HPDE6-E6E7 (cell line): ENCODE data around the gene CD34.

Experiments used
- DNase-seq: peaks from one replicate; pipeline ENCODE4 v3.0.0; 2011; ENCODE audit warnings: missing footprints; ENCODE audit errors: extremely low spot score

Gene CD34

DNA sequence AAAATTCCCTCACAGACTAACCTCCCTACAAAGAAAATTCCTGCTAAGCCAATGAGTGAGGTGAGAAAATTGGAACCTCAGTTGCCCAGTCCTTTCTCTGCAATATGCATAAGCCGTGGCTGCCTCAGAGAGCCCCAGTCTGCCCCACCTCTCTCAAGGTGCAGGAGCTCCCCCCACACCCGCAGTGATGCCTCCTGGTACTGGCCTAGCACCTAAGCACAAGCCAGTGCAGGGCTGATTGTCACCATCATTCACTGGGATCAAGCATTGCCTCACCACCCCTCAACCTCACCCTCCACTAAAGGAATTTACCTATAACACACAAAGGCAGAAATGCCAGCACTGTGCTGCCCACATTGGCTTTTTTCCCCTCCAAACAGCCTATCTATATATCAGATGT is 56.9 kb downstream of the CD34 start:
- DNase-seq = no peak

DNA sequence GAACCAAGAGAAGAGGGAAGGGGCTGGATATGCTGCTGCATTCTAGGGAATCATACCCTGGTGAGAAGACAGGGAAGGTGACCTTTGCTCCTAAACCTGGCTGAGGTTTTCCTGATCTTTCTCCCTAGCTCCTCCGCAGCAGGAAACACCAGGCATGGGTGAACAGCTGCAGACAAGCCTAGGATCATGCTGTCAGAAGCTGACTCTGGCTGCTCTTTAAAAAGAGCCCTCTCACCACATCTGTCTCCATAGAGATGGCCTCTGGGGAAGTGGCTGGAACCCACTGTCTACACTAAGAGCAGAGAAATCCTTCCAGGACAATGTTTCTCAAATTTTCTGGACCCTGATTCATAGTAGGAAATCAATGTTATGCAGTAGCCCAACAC is 57.6 kb downstream of the CD34 start:
- no peak for DNase-seq

DNA sequence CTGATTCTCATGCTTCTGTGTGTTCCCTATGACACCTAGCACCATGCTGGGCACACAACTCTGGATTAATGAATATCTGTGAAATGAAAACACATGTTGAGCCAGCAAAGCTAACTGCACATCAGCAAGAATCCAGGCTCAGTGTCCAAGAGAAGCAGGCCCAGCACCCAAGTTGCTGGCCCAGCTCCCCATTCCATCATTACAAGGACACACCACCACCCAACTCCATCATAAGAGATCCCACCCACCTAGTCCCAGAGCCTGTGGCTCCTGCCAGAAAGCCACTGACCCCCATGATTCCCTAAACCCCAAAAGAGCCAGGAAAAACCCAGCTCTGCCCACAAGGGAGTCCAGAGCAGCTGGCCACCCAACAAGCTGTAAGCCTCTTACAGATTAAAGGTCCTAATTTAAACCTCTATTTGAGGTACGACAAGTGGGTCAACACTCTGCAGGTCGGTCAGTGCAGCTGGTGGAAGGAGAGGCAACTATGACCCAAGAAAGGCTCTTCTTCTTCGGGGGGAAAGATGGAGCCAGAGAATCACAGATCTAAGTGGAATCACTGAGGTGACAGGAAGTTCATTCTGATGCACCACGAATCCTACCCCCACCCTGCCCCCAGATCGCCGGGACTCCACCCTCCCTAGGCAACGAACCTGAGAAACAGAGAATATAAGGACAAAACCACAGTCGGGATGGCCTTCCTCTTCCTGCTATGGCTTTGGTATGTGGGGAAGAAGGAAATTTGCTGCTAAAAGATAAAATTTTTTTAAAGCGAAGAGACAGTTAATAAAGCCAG is 58.2 kb downstream of the CD34 start:
- DNase-seq = no peak

DNA sequence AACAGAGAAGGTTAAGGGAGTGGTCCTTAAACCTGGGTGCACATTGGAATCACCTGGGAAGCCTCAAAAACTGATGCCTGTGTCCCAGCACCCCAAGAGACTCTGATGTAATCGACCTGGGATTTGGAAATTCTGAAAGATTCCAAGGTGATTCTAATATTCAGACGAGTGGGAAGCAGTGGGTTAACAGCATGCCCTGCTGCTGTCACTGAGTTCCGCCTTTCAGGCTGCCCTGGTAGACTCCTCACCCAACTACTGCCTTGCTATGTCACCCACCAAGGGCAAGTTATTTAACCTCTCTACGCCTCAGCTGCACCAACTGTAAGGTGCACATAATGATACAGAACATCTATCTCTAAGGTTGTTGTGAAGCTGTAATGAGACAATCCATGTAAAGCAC is 59.2 kb downstream of the CD34 start:
- DNase-seq = no peak

DNA sequence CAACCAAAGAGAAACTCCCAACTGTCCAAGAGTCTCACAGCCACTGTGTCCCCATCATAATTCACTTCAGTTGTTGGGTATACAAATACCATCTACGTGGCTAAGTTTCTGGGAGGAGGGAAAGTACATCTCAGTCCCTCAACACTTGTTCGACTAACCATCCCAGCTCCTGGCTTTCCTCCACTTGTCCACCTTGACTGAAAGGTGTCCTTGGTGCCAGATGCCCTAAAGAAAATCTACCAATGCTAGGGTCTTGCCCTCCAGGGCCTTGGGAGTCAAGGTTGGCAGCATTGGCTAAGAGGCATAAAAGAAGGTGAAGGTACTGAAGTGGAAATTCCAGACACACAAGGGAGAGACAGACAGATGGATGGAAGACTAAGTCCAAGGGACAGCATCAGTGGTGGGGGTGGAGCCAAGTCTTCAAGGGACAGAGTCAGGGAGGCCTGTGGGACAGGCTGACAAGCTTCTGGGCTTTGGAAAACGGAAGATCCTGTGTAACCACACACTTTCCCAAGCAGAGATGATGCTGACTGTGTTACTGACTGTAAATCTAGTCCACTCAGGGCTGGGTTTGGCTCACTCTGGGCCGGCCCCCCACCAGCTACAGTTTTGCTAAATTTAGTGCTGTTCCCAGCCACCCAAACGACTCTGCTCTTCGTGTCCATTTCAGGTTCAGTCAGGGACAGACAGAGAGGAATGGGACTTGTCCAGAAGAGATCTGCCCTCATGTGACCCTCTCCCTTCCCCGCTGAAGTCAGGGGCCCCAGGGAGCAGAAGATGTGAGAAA is 60.1 kb downstream of the CD34 start:
- no peak for DNase-seq

DNA sequence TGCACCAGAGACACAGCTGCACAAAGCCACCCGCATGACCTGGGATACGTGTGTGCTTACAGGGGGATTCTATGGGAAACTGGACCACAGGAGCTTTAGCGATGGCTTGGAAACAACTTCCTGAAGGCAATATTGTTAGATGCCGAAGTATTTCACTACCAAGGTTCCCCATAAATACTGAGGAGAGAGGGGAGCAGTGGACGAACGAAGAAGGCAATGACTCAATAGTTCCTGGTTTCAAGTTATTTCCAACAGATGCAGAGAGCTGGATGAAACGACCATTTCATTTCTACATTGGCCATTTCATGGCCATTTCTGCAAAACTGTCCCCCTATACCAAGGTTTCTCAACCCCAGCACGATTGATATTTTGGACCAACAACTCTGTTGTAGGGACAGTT is 61.3 kb downstream of the CD34 start:
- DNase-seq = no peak

DNA sequence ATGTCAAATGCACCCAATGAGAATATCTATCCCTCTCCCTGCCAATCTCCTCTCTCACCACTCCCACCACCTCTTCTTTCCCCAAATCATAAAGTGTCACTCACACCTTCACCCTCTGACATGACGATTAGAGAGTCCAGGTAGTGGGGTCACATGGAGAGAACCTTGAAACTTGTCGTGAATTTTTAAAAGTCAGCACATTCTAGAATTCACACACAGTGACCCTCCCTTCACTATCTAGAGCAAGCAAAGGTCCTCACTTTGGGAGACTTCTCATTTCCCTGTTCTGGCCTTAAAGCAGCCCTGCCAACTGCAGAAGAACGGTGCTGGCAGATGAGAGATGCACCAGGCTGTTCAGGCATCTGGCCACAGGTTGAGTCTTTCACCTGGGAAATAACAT is 61.9 kb downstream of the CD34 start:
- no peak for DNase-seq

DNA sequence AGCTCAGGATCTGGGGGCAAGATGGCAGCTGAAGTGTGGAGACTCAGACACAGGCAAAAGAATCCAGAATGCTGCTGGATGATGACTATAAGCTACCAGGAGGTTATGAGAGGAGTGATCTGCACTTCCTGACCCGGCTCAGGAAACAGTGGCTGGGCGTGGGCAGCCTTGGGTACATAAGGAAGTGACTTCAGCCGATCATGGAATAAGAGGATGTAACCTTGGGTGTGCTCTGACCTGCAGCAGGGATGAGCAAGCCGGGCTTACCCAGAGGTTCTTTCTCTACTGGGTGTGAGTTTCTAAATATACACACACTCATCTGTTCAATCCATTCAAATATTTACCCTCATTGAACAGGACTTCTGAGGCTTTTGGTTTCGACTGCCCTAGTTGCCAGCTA is 62.7 kb downstream of the CD34 start:
- peak; percentile 96 for DNase-seq

DNA sequence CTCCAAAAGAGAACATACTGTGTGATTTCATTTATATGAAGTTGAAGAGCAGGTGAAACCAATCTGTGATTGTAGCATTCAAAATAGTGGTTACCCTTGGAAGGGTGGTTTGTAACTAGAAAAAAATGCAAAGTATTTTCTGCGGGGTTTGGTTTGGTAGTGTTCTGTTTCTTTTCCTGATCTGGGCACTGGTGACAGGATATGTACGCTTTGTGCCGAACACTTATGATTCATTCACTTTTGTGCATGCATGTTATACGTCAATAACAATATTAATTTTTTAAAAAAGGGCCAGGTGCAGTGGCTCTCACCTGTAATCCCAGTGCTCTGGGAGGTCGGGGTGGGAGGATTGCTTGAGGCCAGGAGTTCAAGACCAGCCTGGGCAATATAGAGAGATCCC is 63.8 kb downstream of the CD34 start:
- no peak for DNase-seq

DNA sequence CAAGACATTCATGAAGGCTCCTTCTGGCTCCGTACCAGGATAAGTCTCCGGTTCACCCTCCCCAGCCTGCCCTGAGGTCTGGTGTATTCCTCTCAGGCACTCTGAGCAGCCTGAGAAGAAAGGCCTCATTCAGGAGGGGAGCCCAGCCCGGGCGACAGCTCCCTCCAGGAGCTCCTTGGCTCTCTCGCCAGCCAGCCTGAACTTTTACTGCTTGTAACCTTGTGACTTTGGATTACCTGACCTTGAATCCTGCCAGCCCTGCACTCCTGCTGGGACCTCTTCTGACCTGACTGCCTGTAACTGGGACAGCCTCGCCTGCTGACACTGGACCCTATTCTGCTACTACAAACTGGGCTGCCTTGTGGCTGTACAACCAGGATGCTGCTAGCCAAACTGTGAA is 65.8 kb downstream of the CD34 start:
- no peak for DNase-seq

DNA sequence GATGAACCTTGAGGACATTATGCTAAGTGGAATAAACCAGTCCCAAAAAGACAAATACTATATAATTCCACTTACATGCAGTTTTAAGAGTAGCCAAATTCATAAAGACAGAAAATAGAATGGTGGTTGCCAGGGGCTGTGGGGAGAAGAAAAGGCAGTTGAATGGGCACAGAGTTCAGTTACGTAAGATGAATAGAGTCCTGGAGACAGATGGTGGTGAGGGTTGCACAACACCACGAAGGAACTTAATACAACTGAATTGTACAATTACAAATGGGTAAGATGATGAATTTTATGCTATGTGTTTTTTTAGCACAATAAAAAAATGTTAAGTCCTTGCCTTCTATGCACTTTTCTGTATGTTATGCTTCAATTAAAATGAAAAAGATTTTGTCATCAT is 66.6 kb downstream of the CD34 start:
- DNase-seq = no peak

DNA sequence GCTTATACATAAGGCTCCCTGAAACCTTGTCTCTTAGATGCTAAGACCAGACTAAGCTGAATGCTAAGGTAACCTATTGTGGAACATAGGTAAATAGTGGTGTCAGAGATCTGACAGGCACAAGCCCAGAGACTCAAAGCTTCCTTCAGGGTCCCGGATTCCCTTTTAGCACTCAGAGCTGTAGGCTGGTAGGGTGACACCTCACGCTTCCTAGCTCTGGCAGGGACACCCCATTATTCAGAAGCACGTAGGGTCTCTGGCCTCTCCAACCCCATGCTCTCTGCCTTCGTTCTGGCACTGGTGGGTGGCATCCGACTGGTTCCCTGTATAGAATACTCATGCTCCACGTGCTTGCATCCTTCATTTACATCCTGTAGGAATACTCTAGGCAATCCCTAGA is 68.4 kb downstream of the CD34 start:
- DNase-seq = no peak

DNA sequence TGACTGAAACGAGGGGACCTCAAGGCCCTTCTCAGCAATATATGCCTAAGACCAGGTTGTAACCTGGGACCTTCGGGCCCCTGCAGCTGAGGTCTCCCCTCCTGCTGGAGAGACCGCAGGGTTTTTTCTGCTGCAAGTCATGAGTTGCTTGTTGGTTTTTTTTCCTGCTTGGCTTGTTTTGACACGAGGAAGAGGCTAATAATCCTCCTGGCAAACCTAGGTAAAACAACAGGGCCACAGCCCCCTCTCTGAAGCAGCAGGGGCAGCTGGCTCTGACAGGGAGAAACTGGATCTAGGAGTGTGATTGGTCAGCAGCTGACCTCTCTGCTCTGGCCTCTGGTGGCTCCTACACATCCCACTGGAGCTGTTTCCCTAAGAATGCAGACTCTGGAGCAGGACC is 69.0 kb downstream of the CD34 start:
- no peak for DNase-seq

DNA sequence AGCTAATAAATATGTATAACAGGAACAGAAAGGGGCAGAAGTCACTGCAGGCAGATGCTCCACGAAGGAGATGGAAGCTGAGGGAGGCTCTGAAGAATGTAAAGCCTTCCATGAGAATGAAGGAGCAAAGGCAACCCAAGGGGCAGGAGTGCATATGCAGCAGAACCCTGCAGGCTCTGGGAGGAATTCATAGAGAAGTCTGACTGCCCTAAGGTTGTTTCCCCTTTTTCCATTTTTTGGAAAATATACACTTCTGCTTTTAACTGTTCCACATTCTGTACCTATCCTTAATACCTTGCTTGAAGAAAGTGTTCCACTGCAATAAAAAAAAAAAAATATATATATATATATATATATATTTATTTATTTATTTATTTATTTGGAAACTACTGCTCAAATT is 69.6 kb downstream of the CD34 start:
- no peak for DNase-seq

DNA sequence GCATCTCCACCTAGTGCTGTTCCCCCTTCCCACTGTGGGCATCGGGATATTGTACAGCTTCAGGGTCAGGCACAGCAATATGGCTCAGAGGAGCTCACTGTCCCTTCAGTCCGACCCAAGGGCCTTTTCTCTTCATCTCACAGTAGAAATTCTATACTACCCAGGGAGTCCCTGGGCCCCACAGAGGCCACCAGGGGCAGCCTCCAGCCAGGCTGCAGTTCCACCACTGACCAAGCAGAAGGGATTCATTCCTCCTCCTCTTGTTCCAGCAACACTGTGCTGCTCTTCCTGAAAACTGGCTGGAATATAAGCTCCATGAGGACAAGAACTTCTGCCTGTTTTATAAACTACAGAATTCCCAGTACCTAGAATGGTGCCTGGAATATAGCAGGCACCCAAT is 70.5 kb downstream of the CD34 start:
- no peak for DNase-seq

DNA sequence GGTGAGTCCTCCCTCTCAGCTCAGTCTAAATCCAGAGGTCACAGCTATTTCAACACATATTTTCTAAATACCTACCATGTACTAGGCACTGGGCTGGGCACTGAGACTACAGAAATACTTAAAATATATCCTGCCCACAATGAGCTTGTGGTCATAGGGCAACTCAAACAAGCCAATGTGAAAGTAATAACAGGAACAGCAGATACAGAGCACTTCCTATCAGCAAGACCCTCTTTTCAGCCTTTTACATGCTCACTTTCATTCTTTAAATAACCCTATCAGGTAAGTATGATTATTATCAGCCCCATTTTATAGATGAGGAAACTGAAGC is 71.9 kb downstream of the CD34 start:
- no peak for DNase-seq

DNA sequence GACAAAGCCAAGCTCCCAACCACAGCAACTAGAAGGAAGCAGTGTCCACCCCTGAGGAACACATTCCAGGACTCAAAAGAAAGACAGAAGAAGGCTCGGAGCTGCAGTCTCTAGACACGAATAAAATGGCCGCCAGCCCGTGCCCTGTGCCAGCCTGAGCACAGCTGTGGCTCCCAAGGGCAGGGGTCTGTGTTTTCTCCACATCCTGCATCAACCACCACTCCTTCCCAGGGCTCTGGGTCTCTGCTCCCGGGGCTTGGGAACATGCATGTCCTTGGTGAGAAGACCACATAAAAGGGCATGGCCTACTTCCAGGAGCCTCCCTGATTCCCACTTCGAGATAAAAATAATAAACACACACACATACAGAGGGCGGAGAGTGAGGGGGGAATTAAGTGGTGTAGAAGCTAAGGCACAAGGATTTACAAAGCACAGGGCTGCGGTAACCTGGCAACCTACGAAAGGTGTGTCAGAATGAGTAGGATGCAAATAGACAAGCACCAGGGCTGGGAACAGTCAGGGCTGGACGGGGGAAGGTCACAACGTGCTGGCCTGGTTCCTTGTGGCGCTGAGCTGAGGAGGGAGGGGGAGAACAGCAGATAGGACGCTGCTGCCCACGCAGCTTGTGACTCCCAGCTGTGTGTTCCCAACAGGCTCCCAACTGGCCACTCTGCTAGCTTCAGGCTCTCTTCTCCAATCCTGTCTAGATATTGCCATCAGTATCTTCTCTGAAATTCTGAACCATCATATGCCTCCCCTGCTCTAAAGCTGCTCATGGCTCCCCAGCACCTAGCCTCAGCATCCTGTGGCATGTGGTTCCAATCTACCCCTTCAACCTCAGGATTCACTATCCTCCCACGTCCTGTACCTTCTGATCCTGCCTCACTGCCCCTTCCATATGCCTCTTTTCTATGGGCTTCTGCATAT is 72.5 kb downstream of the CD34 start:
- no peak for DNase-seq

DNA sequence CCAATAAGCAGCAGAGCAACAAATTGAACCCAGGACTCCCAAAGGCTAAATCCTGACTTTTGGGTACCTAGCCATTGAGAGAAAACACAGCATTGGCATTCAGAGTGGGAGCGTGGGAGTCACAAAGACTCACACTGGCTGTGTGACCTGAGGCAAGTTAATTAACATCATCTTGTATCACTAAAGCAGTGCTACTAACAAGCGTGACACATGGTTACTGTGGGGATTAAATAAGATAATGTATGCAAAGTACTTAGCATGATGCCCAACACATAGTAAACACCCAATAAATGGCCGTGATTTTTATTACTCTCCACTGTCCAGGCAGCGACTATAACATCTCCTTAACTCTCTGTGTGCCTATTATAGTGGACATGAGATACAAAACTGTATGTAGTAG is 73.3 kb downstream of the CD34 start:
- DNase-seq = no peak

DNA sequence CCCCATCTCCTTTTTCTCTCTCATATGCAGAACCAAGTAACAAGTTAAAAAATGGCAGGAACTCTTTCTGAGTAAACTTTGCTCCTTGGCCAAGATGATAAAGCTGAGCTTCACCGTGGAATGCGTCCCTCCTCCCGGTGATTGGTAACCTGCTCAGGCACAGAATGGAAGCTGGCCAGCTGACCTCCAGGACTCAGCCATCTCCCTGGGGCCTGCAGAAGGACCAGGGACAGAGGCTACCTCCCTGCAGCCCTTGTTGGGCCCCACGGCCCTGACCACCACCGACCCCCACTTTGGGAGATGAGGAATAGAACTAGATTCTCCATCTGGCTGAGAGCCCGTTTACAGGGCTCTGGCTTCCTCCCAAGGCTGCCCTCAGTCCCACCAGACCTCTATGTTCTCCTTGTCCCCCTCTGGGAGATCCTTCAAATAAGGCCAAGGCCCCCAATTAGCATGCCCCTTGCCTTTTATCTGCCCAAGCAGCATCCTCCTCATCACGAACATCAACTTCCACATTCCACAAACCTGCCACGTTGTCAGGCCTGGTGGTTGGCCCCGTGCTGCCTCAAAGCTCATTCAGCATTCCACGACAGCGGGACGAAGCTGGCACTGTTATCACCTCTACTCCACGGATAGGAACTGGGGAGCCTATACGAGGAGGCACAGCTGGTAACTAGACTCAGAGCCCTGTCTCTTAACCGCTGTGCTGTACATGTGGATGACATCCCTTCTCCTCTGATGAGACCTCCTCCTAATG is 74.2 kb downstream of the CD34 start:
- no peak for DNase-seq

DNA sequence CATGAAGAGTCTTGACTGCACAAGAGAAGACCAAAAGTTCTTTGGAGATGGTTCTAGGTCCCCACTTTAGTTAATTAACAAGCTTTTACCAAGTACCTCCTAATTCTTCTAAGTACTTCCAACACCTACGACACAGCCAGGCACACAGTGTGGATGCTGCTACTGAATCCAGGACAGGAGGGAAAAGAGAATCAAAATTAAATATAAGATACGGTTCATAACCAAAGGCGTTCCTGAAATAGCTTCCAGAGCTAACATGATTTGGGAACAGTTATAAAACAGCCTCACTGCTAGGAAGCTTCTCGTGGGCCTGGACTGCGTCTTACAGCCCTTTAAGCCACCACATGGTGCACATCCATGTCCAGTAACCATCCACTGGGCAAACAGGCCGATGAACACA is 75.0 kb downstream of the CD34 start:
- DNase-seq = no peak

DNA sequence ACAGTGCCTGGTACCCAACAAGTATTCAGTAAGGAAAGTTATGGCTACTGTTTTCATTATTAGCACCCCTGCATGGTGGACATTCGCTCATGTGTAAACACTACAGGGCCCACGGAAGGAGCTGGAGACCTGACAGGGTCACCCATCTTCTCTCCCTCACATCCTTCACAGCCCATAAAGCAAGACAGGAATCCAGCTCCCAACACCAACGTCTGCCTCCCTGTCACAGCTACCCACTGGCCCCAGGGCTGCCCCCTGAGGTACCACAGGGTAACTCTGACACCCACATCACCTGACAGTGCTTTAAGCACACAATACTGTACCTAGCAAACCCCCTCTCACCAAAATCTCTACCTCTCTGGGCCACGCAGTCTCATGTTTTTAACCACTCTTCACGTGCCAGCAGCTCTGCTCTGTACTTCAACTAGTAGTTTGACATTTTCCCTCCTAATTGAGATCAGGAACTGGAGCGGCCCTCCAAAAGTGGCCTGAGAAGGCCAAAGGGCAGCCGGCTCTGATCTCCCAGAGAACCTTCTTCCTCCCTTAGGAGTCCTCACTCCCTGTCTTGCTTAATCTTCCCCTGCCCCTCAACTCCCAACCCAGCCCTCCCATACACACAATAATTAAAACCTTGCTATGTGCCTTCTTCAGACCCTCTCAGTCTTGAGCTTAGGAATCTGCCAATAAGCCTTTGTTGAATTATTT is 76.8 kb downstream of the CD34 start:
- DNase-seq = no peak
